SW 1271 (cell line): ENCODE measurements around the gene AP3M1.

ENCODE experiments used
- DNase-seq, 2 experiments: peaks; one replicate each; lab custom pipeline; 2025; lab: John Stamatoyannopoulos, UW

AP3M1 gene

DNA sequence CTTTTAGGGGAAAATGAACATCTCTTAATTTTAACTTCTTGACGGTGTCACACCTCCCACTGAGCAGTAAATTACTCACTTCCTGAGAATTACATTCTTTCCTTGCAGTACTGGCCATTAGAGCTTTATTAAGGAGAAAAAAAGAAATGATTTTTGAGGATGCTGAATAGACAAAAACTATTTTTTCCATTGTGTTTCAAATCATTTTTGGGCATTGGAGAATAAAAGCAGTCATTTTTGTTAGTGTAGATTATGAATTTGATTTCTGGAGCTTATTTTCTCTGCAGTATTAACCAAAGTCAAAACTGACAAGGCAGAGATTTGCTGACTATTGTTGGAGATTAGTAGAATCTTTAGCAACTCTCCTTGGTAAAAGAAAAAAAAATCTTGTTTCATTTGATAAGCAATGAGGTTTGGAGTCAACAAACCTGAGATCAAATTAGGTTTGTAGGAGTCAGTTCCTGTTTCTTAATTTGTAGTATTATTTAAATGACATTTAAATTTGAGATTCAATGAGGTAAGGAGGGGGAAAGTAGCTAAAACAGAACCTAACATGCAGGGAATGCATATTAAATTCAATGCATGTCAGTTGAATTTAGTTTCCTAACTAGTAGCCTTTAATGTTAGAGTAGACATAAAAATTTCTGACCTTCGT lies 70.6 kb downstream of the AP3M1 start:
- peak in 1 of 2 experiments; percentile 72 for DNase-seq

DNA sequence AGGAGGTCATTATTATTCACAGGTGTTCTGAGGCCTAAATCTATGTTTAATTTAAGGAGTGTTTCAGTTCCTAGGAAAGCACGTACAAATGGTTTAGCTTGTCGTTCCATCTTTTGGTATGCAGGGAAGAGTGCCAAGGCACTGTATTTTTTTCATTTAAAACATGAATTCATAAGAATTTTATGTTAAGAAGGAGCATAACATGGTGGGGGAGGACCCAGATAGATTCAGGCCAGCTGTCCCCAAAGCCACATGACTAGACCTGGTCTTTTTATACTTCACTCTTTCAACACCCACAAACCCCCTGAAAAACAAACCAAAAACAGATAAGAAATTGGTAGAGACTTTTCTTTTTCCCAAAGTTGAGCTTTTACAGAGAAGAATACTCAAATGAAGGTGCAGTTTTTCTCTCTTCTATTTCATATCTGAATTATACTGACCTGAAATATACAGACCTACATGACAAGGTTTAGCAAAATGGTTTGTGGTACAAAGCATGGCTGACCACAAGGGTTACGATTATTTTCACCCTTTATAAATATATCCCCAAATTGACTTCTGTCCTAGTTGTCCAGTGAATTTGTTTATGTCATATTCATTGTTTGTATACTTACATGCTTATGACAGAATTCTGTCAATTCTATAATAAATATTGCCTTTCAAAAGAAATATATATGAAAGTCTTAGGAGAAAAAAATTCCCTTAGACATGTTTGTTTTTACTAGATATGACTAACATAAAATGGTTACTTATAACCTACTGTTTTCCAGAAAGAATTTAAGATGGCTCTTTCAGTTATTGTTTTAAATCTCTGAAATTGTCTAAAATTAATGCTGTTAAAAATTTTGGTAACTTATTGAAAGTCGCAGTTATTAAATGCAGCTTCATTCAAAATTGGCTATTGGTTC lies 71.3 kb downstream of the AP3M1 start:
- DNase-seq: peak in 1 of 2 experiments; percentile 46

DNA sequence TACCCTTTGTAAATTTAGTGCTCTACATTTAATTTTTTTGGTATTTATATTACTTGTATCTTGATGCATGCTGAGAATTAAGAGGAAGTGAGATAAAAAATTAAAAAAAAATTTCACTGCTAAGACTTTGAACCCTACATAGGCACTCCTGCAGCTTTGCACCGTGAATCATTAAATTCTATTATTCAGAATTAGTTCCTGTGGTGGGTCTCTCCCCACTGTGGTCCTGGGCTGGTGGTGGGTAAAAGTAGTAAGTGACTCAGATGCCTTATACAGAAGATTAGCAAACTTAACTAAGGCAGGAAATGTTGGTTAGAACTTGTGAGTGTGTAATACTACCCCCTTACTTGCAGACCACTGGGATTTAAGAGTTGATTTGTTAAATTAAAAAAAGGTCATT lies 72.6 kb downstream of the AP3M1 start:
- peak in 1 of 2 experiments; percentile 10 for DNase-seq

DNA sequence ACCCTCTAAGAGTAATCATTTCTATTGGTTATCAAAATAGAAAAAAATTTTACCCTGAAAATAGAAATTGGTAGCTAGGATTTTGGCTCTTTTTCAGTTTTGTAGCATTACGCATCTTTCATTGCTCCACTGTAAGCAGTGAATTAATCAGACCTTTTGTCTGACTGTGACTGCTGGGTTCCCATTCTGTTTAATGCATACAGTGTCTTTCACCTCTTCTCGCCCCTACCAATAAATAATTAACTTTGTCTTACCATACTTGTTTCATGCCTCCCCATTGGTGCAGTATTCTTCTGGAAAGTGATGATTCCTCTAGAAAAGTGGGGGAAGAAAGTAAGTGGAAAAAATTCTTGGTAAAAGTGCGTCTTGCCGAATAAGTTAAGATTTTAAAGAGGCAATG lies 73.2 kb downstream of the AP3M1 start:
- no peak for DNase-seq

DNA sequence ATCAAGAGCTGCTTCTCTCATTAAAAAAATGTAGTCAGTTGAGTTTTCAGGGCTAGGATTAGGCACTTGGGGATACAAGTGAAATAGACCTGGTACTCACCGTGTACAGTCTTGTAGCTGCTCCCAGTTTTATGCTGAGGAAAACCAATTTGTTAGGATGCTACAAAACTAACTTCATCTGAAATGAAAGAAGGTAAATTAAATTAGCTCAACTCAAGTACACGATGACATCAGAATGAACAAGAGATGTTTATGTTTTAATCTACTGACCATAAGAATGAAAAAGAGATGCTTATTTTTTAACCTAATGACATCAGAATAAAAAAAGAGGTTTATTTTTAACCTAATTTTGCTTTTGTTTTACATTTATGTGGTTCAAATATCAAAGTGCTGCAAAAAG lies 73.7 kb downstream of the AP3M1 start:
- no peak for DNase-seq

DNA sequence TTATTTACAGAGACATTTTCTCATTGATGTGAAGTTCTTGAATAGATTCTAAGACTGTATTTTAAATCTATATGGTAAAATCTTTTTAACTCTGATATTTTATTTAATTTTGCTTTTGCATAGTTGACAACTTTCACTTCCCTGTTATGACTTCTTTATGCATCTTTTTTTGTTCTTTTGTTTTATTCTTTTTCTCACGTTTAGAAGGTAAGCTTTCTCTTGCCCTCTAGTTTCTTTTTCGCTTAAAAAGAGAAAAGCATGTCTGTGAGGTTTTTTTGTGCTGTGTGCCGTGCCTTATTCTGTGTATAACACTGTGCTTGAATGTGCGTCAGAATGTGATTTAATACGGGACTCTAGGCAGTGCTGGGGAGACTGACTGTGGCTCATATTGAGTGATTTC lies 74.7 kb downstream of the AP3M1 start:
- DNase-seq: no peak

DNA sequence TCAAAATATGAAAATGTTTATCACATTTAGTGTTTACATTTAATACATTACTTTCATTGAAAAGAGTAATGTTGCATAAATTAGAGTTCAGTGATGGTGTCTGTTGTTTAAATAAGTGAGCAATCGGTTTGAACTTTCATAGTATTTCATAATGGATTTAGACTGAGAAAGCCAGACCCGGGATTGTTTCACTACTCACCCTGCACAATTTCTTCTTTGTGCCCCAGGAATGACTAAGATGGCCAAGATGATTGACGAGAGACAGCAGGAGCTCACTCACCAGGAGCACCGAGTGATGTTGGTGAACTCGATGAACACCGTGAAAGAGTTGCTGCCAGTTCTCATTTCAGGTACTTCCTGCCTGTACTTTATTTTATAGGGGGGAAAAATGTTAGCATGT lies 78.1 kb downstream of the AP3M1 start:
- DNase-seq: no peak

DNA sequence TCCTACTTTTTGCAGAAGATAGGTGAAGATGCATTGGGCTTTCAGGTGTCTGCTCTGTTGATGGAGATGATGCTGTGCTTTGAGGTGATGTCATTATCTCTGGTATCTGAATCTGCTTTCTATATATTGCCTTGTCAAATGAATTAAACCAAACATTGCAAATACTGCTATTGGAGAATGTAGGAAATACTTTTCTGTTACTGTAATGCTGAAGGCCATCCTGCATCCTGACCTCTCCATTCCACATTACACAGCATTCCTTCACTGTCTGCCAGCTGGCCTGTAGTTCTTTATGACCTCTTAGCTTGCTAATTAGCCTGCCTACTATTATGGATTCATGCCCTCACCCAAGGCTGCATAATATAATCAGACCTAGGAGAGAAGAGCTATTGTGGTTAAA lies 79.5 kb downstream of the AP3M1 start:
- peak in 1 of 2 experiments; percentile 64 for DNase-seq
